ENCODE data around the gene COL6A1. TPM values are rescaled to one million over a fixed set of nuclear protein-coding genes. Genes with fewer than 3 reads are reported as not detected.

The COL6A1 gene, protein sequence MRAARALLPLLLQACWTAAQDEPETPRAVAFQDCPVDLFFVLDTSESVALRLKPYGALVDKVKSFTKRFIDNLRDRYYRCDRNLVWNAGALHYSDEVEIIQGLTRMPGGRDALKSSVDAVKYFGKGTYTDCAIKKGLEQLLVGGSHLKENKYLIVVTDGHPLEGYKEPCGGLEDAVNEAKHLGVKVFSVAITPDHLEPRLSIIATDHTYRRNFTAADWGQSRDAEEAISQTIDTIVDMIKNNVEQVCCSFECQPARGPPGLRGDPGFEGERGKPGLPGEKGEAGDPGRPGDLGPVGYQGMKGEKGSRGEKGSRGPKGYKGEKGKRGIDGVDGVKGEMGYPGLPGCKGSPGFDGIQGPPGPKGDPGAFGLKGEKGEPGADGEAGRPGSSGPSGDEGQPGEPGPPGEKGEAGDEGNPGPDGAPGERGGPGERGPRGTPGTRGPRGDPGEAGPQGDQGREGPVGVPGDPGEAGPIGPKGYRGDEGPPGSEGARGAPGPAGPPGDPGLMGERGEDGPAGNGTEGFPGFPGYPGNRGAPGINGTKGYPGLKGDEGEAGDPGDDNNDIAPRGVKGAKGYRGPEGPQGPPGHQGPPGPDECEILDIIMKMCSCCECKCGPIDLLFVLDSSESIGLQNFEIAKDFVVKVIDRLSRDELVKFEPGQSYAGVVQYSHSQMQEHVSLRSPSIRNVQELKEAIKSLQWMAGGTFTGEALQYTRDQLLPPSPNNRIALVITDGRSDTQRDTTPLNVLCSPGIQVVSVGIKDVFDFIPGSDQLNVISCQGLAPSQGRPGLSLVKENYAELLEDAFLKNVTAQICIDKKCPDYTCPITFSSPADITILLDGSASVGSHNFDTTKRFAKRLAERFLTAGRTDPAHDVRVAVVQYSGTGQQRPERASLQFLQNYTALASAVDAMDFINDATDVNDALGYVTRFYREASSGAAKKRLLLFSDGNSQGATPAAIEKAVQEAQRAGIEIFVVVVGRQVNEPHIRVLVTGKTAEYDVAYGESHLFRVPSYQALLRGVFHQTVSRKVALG
- 100 to 1,000 TPM in 6 of 7 donors, 10 to 100 TPM in 1; 76.5 to 190 (median 139) TPM for total RNA-seq
- polyA plus RNA-seq, result 100 to 1,000 TPM in 2 of 3 donors, 10 to 100 TPM in 1; 85.7 to 152 (median 119) TPM
- long read RNA-seq, donor 1, partial matches to known transcripts, result 7 of 18 reads
- long read RNA-seq, donor 1, other reads (novel, unspliced or antisense), result 8 of 18 reads
- long read RNA-seq, donor 2, partial matches to known transcripts, result 42 of 55 reads
- long read RNA-seq, donor 2, other reads (novel, unspliced or antisense), result 8 of 55 reads

DNA sequence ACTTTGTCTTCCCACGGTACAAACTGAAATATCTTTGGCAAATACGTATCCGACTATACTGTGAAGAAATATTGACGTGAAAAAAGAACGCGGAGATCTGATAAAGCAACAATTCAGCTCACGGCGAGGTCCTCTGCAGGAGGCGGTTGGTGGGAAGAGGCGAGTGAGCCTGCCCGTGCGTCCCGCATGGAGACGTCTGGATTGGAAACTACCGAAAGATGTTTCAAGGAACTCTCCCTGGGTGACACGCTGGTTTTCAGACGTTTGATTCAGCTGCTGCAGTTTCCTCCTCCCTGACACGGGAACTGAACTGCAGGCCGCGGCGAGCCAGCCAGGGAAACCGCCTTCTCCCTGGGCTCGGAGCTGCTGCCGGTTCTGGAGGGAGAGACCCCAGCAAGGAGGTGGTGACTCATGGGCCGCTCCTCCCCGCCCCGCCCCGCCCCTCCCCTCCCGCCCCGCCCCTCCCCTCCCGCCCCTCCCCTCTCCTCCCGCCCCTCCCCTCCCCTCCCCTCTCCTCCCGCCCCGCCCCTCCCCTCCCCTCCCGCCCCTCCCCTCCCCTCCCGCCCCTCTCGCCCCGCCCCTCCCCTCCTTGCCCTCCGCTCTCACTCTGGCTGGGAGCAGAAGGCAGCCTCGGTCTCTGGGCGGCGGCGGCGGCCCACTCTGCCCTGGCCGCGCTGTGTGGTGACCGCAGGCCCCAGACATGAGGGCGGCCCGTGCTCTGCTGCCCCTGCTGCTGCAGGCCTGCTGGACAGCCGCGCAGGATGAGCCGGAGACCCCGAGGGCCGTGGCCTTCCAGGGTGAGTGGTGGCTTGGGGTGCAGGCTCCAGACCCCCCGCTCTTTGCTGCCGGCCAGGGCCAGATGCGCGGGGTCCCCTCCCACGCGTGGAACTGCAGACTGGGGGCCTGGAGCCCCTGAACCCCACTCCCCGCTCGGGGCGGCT, at the start of gene COL6A1:
COL6A1 (plus strand) TSS at position 620 of the 941 bp plus-strand sequence; CDS start at position 701, 81 bp downstream.
- Histone ChIP-seq H3K27ac (peak within 1 kb of the TSS; percentile 35 to 82 (median 69)), H3K36me3 (peaks cover 0 to 20% (median 0%) of the 10 kb centered on the region in 6 donors), H3K4me3 (peak within 1 kb of the TSS; percentile 52 to 79 (median 55)), H3K27me3 (replicated peaks in 1 of 7) (peaks cover 0 to 62% (median 9%) of the 10 kb centered on the region in 7 donors), H3K4me1 (peaks cover 0 to 36% (median 19%) of the 10 kb centered on the region in 6 donors), H3K9me3 (no peaks in the 10 kb centered on the region)
- DNase-seq, result peak; percentile 88
- WGBS, 5 donors, result 1 to 2% (median 1%) methylated on average over 26 to 51 of the region's 63 CpGs
- intact Hi-C loops (cut with DNase I; ENCODE audit: low total_unique reads), result no loop called here
- TF ChIP-seq POLR2A (IDR thresholded peaks at IDR 0.05) (peak in 1 of 3 donors; percentile 10), POLR2AphosphoS5 (IDR thresholded peaks at IDR 0.05) (peak; percentile 79 to 90 (median 87)), CTCF (IDR thresholded peaks at IDR 0.05 in 8 of 11, conservative IDR thresholded peaks at IDR 0.05 in 3 of 11) (no peak)

DNA sequence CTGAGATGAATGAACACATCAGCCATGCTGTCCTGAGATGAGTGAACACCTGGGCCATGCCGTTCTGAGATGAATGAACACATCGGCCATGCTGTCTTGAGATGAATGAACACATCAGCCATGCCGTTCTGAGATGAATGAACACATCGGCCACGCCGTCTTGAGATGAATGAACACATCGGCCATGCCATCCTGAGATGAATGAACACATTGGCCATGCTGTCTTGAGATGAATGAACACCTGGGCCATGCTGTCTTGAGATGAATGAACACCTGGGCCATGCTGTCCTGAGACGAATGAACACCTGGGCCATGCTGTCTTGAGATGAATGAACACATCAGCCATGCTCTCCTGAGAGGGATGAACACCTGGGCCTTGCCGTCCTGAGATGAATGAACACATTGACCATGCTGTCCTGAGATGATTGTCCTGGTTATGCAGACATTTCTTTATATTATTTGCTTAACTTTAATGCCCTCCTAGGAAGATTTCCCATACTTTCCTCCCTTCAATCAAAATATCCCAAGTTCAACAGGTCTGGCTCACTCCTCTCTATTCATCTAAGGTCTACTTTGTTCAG, 48.6 kb upstream of the COL6A1 start:
- intact Hi-C loops (cut with DNase I; ENCODE audit: low total_unique reads), result no loop called here
- Histone ChIP-seq H3K36me3 (peaks cover 0 to 41% (median 3%) of the 10 kb centered on the region in 6 donors), H3K27me3 (replicated peaks in 1 of 7) (peaks cover 0 to 10% (median 0%) of the 10 kb centered on the region in 7 donors), H3K9me3 (peaks cover 0 to 35% (median 19%) of the 10 kb centered on the region in 8 donors), H3K4me1 (no peaks in the 10 kb centered on the region), H3K27ac (no peak overlapping the region), H3K4me3 (no peak overlapping the region)
- no peak for DNase-seq
- TF ChIP-seq CTCF (IDR thresholded peaks at IDR 0.05 in 8 of 11, conservative IDR thresholded peaks at IDR 0.05 in 3 of 11) (no peak), POLR2AphosphoS5 (IDR thresholded peaks at IDR 0.05) (no peak), POLR2A (IDR thresholded peaks at IDR 0.05) (no peak)
- WGBS, 5 donors, result 43 to 68% (median 62%) methylated on average over 9 of the region's 9 CpGs

- Histone ChIP-seq H3K27me3 (replicated peaks in 1 of 7) (peaks cover 0 to 10% (median 0%) of the 10 kb centered on the region in 7 donors), H3K4me1 (no peaks in the 10 kb centered on the region), H3K9me3 (peaks cover 0 to 35% (median 19%) of the 10 kb centered on the region in 8 donors), H3K27ac (no peak overlapping the region), H3K4me3 (no peak overlapping the region), H3K36me3 (peaks cover 0 to 41% (median 3%) of the 10 kb centered on the region in 6 donors)
- DNase-seq, result no peak
- no peak for TF ChIP-seq POLR2AphosphoS5 (IDR thresholded peaks at IDR 0.05)
- TF ChIP-seq CTCF (IDR thresholded peaks at IDR 0.05 in 8 of 11, conservative IDR thresholded peaks at IDR 0.05 in 3 of 11), result no peak
- TF ChIP-seq POLR2A (IDR thresholded peaks at IDR 0.05), result no peak
- intact Hi-C loops (cut with DNase I; ENCODE audit: low total_unique reads), result no loop called here
- WGBS, 5 donors, result 61 to 71% (median 69%) methylated on average over 6 of the region's 6 CpGs
These were observed 47.5 kb upstream of the COL6A1 start for GRCh38 chr21:45934085-45934484.

Measured in spleen (tissue), 13 donors.